Measurements from ENCODE around the gene RSKR.
"Not testable (repeated sequence)": the region's sequence is repeated elsewhere in the genome, so short reads cannot be mapped to it uniquely, and the experiment has no call there.

The RSKR gene

GRCh38 chr17:28616281-28616680 is 2.3 kb upstream of the RSKR start:
- Histone ChIP-seq H3K4me1 (ENCODE audit: control insufficient read depth, insufficient read depth, low read length) (no peaks in the 10 kb centered on the region), H3K4me3 (ENCODE audit: low read length) (no peak overlapping the region), H3K36me3 (ENCODE audit: control insufficient read depth, insufficient read depth, low read length) (peaks cover 50% of the 10 kb centered on the region), H3K27ac (ENCODE audit: low read depth, low read length) (no peak overlapping the region), H3K9ac (ENCODE audit: low read length) (no peak overlapping the region), H3K27me3 (ENCODE audit: control insufficient read depth, insufficient read depth, low read length) (no peaks in the 10 kb centered on the region)

GRCh38 chr17:28615260-28615940 is 1.4 kb upstream of the RSKR start:
- Histone ChIP-seq H3K4me1 (ENCODE audit: control insufficient read depth, insufficient read depth, low read length) (no peaks in the 10 kb centered on the region), H3K9ac (ENCODE audit: low read length) (no peak overlapping the region), H3K36me3 (ENCODE audit: control insufficient read depth, insufficient read depth, low read length) (peaks cover 41% of the 10 kb centered on the region), H3K4me3 (ENCODE audit: low read length) (no peak overlapping the region), H3K27ac (ENCODE audit: low read depth, low read length) (no peak overlapping the region), H3K27me3 (ENCODE audit: control insufficient read depth, insufficient read depth, low read length) (no peaks in the 10 kb centered on the region)

GRCh38 chr17:28612936-28613872 is 781 bp downstream of the RSKR start:
- no peak overlapping the region for H3K9ac ChIP-seq (ENCODE audit: low read length)

GRCh38 chr17:28612531-28612930 is 1.5 kb downstream of the RSKR start:
- H3K27ac ChIP-seq (ENCODE audit: low read depth, low read length): no peak overlapping the region
- H3K27me3 ChIP-seq (ENCODE audit: control insufficient read depth, insufficient read depth, low read length): no peaks in the 10 kb centered on the region
- H3K4me1 ChIP-seq (ENCODE audit: control insufficient read depth, insufficient read depth, low read length): no peaks in the 10 kb centered on the region
- no peak overlapping the region for H3K9ac ChIP-seq (ENCODE audit: low read length)
- H3K4me3 ChIP-seq (ENCODE audit: low read length): no peak overlapping the region
- H3K36me3 ChIP-seq (ENCODE audit: control insufficient read depth, insufficient read depth, low read length): peaks cover 22% of the 10 kb centered on the region

More at GRCh38 chr17:28612936-28613872, 781 bp downstream of the RSKR start:
- Histone ChIP-seq H3K4me3 (ENCODE audit: low read length) (no peak overlapping the region), H3K36me3 (ENCODE audit: control insufficient read depth, insufficient read depth, low read length) (peaks cover 22% of the 10 kb centered on the region), H3K27ac (ENCODE audit: low read depth, low read length) (no peak overlapping the region), H3K27me3 (ENCODE audit: control insufficient read depth, insufficient read depth, low read length) (no peaks in the 10 kb centered on the region), H3K4me1 (ENCODE audit: control insufficient read depth, insufficient read depth, low read length) (no peaks in the 10 kb centered on the region)

GRCh38 chr17:28610376-28610775 is 3.6 kb downstream of the RSKR start:
- H3K36me3 ChIP-seq (ENCODE audit: control insufficient read depth, insufficient read depth, low read length): peaks cover 6% of the 10 kb centered on the region
- H3K27me3 ChIP-seq (ENCODE audit: control insufficient read depth, insufficient read depth, low read length): no peaks in the 10 kb centered on the region
- no peak overlapping the region for H3K9ac ChIP-seq (ENCODE audit: low read length)

GRCh38 chr17:28604031-28604430 is 10.0 kb downstream of the RSKR start:
- H3K27ac ChIP-seq (ENCODE audit: low read depth, low read length); H3K4me3 ChIP-seq (ENCODE audit: low read length); H3K27me3 ChIP-seq (ENCODE audit: control insufficient read depth, insufficient read depth, low read length); H3K9ac ChIP-seq (ENCODE audit: low read length); H3K4me1 ChIP-seq (ENCODE audit: control insufficient read depth, insufficient read depth, low read length); H3K36me3 ChIP-seq (ENCODE audit: control insufficient read depth, insufficient read depth, low read length): not testable (repeated sequence)

More at GRCh38 chr17:28610376-28610775, 3.6 kb downstream of the RSKR start:
- no peak overlapping the region for H3K4me3 ChIP-seq (ENCODE audit: low read length)
- no peak overlapping the region for H3K27ac ChIP-seq (ENCODE audit: low read depth, low read length)
- no peaks in the 10 kb centered on the region for H3K4me1 ChIP-seq (ENCODE audit: control insufficient read depth, insufficient read depth, low read length)

GRCh38 chr17:28599311-28600184 is 14.4 kb downstream of the RSKR start:
- peak overlapping the region; percentile 85 for H3K27ac ChIP-seq (ENCODE audit: low read depth, low read length)
- H3K27me3 ChIP-seq (ENCODE audit: control insufficient read depth, insufficient read depth, low read length): no peaks in the 10 kb centered on the region
- peak overlapping the region; percentile 75 for H3K4me3 ChIP-seq (ENCODE audit: low read length)
- no peaks in the 10 kb centered on the region for H3K4me1 ChIP-seq (ENCODE audit: control insufficient read depth, insufficient read depth, low read length)
- peak overlapping the region; percentile 92 for H3K9ac ChIP-seq (ENCODE audit: low read length)
- H3K36me3 ChIP-seq (ENCODE audit: control insufficient read depth, insufficient read depth, low read length): no peaks in the 10 kb centered on the region

GRCh38 chr17:28598799-28599310 is 15.1 kb downstream of the RSKR start, which contains the start of gene SPAG5:
Gene SPAG5, minus strand, starts transcription at chr17:28599025. Its CDS starts 79 bp downstream, at chr17:28598946.
- Histone ChIP-seq H3K4me1 (ENCODE audit: control insufficient read depth, insufficient read depth, low read length) (no peaks in the 10 kb centered on the region), H3K36me3 (ENCODE audit: control insufficient read depth, insufficient read depth, low read length) (no peaks in the 10 kb centered on the region), H3K27me3 (ENCODE audit: control insufficient read depth, insufficient read depth, low read length) (no peaks in the 10 kb centered on the region), H3K27ac (ENCODE audit: low read depth, low read length) (peak within 1 kb of the TSS; percentile 85), H3K4me3 (ENCODE audit: low read length) (peak within 1 kb of the TSS; percentile 75), H3K9ac (ENCODE audit: low read length) (peak within 1 kb of the TSS; percentile 92)

GRCh38 chr17:28598389-28598788 is 15.6 kb downstream of the RSKR start:
- Histone ChIP-seq H3K4me3 (ENCODE audit: low read length) (peak overlapping the region; percentile 75), H3K36me3 (ENCODE audit: control insufficient read depth, insufficient read depth, low read length) (no peaks in the 10 kb centered on the region), H3K27me3 (ENCODE audit: control insufficient read depth, insufficient read depth, low read length) (no peaks in the 10 kb centered on the region), H3K9ac (ENCODE audit: low read length) (no peak overlapping the region), H3K27ac (ENCODE audit: low read depth, low read length) (no peak overlapping the region), H3K4me1 (ENCODE audit: control insufficient read depth, insufficient read depth, low read length) (no peaks in the 10 kb centered on the region)

GRCh38 chr17:28597606-28598383 is 16.2 kb downstream of the RSKR start:
- H3K4me1 ChIP-seq (ENCODE audit: control insufficient read depth, insufficient read depth, low read length): no peaks in the 10 kb centered on the region
- H3K36me3 ChIP-seq (ENCODE audit: control insufficient read depth, insufficient read depth, low read length): no peaks in the 10 kb centered on the region
- no peaks in the 10 kb centered on the region for H3K27me3 ChIP-seq (ENCODE audit: control insufficient read depth, insufficient read depth, low read length)
- no peak overlapping the region for H3K27ac ChIP-seq (ENCODE audit: low read depth, low read length)
- H3K4me3 ChIP-seq (ENCODE audit: low read length): peak overlapping the region; percentile 75
- no peak overlapping the region for H3K9ac ChIP-seq (ENCODE audit: low read length)

GRCh38 chr17:28592260-28592659 is 21.7 kb downstream of the RSKR start:
- H3K4me1 ChIP-seq (ENCODE audit: control insufficient read depth, insufficient read depth, low read length): no peaks in the 10 kb centered on the region
- H3K36me3 ChIP-seq (ENCODE audit: control insufficient read depth, insufficient read depth, low read length): no peaks in the 10 kb centered on the region
- H3K27ac ChIP-seq (ENCODE audit: low read depth, low read length): no peak overlapping the region
- H3K4me3 ChIP-seq (ENCODE audit: low read length): no peak overlapping the region
- H3K27me3 ChIP-seq (ENCODE audit: control insufficient read depth, insufficient read depth, low read length): no peaks in the 10 kb centered on the region
- H3K9ac ChIP-seq (ENCODE audit: low read length): no peak overlapping the region
